Measurements from ENCODE around the gene NCKAP5L.
A peak's percentile ranks its signal among the peaks of the same experiment; 100 is the strongest.

The NCKAP5L gene

GRCh38 chr12:49870501-49871262 lies 42.5 kb upstream of the NCKAP5L start:
- Histone ChIP-seq H3K4me1 (ENCODE audit: control insufficient read depth, insufficient read depth, low read length) (no peaks in the 10 kb centered on the region), H3K27ac (ENCODE audit: low read length) (no peak overlapping the region), H3K9me3 (ENCODE audit: control insufficient read depth, insufficient read depth, low read length) (no peaks in the 10 kb centered on the region), H3K36me3 (ENCODE audit: control insufficient read depth, insufficient read depth, low read length) (no peaks in the 10 kb centered on the region), H3K27me3 (ENCODE audit: control insufficient read depth, insufficient read depth, low read length) (no peaks in the 10 kb centered on the region), H3K4me3 (ENCODE audit: low read length) (no peak overlapping the region)
- WGBS (ENCODE audit: insufficient coverage, insufficient read length), result no CpG with 5 or more reads among the region's 11 CpGs
- DNase-seq (ENCODE audit: low read depth, low spot score), result no peak

GRCh38 chr12:49869816-49870500 lies 41.7 kb upstream of the NCKAP5L start:
- H3K27me3 ChIP-seq (ENCODE audit: control insufficient read depth, insufficient read depth, low read length), result no peaks in the 10 kb centered on the region
- no peaks in the 10 kb centered on the region for H3K4me1 ChIP-seq (ENCODE audit: control insufficient read depth, insufficient read depth, low read length)
- no peak overlapping the region for H3K27ac ChIP-seq (ENCODE audit: low read length)
- WGBS (ENCODE audit: insufficient coverage, insufficient read length), result no CpG with 5 or more reads among the region's 14 CpGs
- H3K9me3 ChIP-seq (ENCODE audit: control insufficient read depth, insufficient read depth, low read length), result no peaks in the 10 kb centered on the region
- H3K36me3 ChIP-seq (ENCODE audit: control insufficient read depth, insufficient read depth, low read length), result no peaks in the 10 kb centered on the region
- DNase-seq (ENCODE audit: low read depth, low spot score), result no peak
- no peak overlapping the region for H3K4me3 ChIP-seq (ENCODE audit: low read length)

DNA sequence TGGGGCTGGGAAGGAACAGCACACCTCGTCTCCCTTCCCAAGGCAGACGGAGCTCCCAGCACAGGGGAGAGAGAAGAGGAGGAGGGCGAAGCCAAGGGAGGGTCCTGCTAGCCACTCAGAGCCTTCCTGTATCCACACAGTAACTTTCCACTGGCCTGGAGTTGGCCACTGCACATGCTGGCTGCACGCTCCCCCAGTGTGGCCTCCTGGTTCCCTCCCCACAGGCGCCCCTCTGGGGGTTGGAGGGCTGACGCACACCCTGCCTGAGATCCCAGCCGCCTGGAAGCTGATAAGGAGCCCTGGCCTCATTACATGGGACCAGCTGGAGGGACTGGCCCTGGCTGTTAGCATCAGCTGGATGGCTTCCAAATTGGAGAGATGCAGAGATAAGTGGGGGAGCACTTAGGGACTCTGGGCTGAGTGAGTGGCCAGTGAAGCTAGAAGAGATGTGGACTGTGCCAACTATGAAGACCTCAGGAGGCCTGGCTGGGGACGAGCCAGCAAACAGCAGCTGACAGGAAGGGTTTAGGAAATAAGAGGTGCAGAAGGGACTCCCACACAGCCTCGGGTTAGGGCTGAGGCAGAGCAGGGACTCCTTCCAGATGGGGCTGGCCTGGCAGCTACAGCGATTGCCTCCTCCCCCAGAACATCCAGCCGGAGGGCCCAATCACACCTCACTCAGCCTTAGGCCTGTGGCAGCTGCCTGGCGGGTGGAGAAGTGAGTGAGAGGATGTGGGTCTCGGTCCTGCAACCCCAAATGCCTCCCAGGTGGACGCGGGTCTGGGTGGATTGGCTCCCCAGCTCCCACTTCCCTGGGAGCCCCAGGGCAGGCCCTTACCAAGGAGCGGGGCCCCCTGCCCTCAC lies 41.0 kb upstream of the NCKAP5L start:
- no peaks in the 10 kb centered on the region for H3K9me3 ChIP-seq (ENCODE audit: control insufficient read depth, insufficient read depth, low read length)
- H3K27ac ChIP-seq (ENCODE audit: low read length), result no peak overlapping the region
- whole genome bisulfite sequencing (ENCODE audit: insufficient coverage, insufficient read length), result no CpG with 5 or more reads among the region's 16 CpGs
- no peaks in the 10 kb centered on the region for H3K27me3 ChIP-seq (ENCODE audit: control insufficient read depth, insufficient read depth, low read length)
- H3K4me3 ChIP-seq (ENCODE audit: low read length), result no peak overlapping the region
- DNase-seq (ENCODE audit: low read depth, low spot score), result no peak
- H3K36me3 ChIP-seq (ENCODE audit: control insufficient read depth, insufficient read depth, low read length), result no peaks in the 10 kb centered on the region
- no peaks in the 10 kb centered on the region for H3K4me1 ChIP-seq (ENCODE audit: control insufficient read depth, insufficient read depth, low read length)

- Histone ChIP-seq H3K4me1 (ENCODE audit: control insufficient read depth, insufficient read depth, low read length) (no peaks in the 10 kb centered on the region), H3K9me3 (ENCODE audit: control insufficient read depth, insufficient read depth, low read length) (no peaks in the 10 kb centered on the region), H3K4me3 (ENCODE audit: low read length) (no peak overlapping the region), H3K27ac (ENCODE audit: low read length) (no peak overlapping the region), H3K36me3 (ENCODE audit: control insufficient read depth, insufficient read depth, low read length) (no peaks in the 10 kb centered on the region), H3K27me3 (ENCODE audit: control insufficient read depth, insufficient read depth, low read length) (no peaks in the 10 kb centered on the region)
- WGBS (ENCODE audit: insufficient coverage, insufficient read length), result no CpG with 5 or more reads among the region's 16 CpGs
- DNase-seq (ENCODE audit: low read depth, low spot score), result no peak
Observed at GRCh38 chr12:49868449-49868848, 40.2 kb upstream of the NCKAP5L start.

DNA sequence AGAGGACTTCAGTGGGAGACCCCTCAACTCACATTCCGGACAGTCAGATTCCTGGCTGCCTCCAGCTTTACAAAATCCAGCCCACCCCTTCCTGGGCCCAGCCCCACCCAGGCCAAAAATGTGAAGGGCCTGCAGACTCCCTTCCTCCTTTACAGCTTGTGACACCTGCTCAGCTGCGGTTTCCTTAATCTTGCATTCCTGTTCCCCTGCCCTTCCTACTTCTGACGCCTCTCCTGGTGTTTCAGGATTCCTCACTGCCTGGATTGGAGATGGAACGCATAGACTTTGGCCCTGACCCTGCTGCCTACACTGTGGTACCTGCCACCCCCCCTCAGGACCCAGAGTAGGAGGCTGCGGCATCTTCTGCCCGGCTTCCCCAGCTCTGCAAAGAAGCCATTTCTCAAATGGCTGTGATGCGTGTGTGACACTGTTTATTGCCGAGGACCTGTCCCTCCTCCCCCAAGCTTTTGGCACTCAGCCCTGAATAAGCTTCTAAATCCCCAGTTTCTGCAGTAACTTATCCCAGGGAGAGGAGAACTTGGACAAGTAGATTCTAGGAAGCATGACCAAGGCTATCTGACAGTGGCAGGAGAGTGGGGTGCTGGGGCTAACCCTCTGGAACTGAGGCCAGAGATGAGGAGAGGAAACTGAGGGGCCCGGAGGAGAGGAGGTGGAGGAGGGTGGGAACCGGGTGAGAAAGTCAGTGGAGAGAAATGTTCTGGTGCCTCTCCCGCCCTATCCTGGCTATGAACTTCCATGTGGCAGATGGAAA lies 39.5 kb upstream of the NCKAP5L start:
- no peak for DNase-seq (ENCODE audit: low read depth, low spot score)
- Histone ChIP-seq H3K4me1 (ENCODE audit: control insufficient read depth, insufficient read depth, low read length) (no peaks in the 10 kb centered on the region), H3K27ac (ENCODE audit: low read length) (no peak overlapping the region)

GRCh38 chr12:49866859-49867569 lies 38.8 kb upstream of the NCKAP5L start:
- DNase-seq (ENCODE audit: low read depth, low spot score), result peak; percentile 54
- no CpG with 5 or more reads among the region's 19 CpGs for WGBS (ENCODE audit: insufficient coverage, insufficient read length)
- no peaks in the 10 kb centered on the region for H3K4me1 ChIP-seq (ENCODE audit: control insufficient read depth, insufficient read depth, low read length)
- H3K36me3 ChIP-seq (ENCODE audit: control insufficient read depth, insufficient read depth, low read length), result no peaks in the 10 kb centered on the region
- no peaks in the 10 kb centered on the region for H3K9me3 ChIP-seq (ENCODE audit: control insufficient read depth, insufficient read depth, low read length)
- no peak overlapping the region for H3K27ac ChIP-seq (ENCODE audit: low read length)
- H3K27me3 ChIP-seq (ENCODE audit: control insufficient read depth, insufficient read depth, low read length), result no peaks in the 10 kb centered on the region
- no peak overlapping the region for H3K4me3 ChIP-seq (ENCODE audit: low read length)

More for the DNA sequence above, 39.5 kb upstream of the NCKAP5L start:
- H3K4me3 ChIP-seq (ENCODE audit: low read length), result no peak overlapping the region
- WGBS (ENCODE audit: insufficient coverage, insufficient read length), result no CpG with 5 or more reads among the region's 11 CpGs
- no peaks in the 10 kb centered on the region for H3K27me3 ChIP-seq (ENCODE audit: control insufficient read depth, insufficient read depth, low read length)
- no peaks in the 10 kb centered on the region for H3K9me3 ChIP-seq (ENCODE audit: control insufficient read depth, insufficient read depth, low read length)
- no peaks in the 10 kb centered on the region for H3K36me3 ChIP-seq (ENCODE audit: control insufficient read depth, insufficient read depth, low read length)

GRCh38 chr12:49865782-49866135 lies 37.5 kb upstream of the NCKAP5L start:
- no peak overlapping the region for H3K27ac ChIP-seq (ENCODE audit: low read length)
- no CpG with 5 or more reads among the region's 8 CpGs for WGBS (ENCODE audit: insufficient coverage, insufficient read length)
- no peaks in the 10 kb centered on the region for H3K4me1 ChIP-seq (ENCODE audit: control insufficient read depth, insufficient read depth, low read length)
- no peak for DNase-seq (ENCODE audit: low read depth, low spot score)
- H3K27me3 ChIP-seq (ENCODE audit: control insufficient read depth, insufficient read depth, low read length), result no peaks in the 10 kb centered on the region
- no peaks in the 10 kb centered on the region for H3K36me3 ChIP-seq (ENCODE audit: control insufficient read depth, insufficient read depth, low read length)
- H3K9me3 ChIP-seq (ENCODE audit: control insufficient read depth, insufficient read depth, low read length), result no peaks in the 10 kb centered on the region
- H3K4me3 ChIP-seq (ENCODE audit: low read length), result no peak overlapping the region

DNA sequence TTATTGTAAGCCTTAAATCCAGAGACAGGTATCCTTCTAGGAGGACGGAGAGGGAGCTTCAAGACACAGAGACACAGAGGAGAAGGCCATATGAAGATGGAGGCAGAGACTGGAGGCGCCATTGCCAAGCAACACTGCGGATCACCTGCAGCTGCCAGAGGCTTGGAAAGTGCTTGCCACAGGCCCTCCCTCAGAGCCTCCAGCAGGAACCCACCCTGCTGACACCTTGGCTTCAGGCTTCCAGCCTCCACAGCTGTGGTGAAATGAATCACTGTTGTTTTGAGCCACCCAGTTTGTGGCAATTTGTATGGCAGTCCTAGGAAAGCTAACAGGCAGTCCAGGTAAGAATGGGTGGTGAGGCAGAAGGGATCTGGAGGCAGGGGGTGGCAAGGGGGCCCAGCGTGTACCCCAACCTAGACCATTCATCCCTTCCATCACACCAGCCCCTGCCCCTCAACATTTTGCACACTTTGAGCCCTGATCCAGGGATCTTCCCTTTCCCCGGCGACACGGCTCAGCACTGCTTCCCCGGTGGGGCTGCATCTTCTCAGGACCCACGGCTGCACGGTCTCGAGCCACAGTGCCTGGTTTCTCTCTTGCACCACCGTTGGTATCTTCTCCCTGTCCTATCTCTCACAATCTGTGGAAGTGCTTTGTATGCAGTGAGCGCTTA lies 37.0 kb upstream of the NCKAP5L start:
- Histone ChIP-seq H3K4me1 (ENCODE audit: control insufficient read depth, insufficient read depth, low read length) (no peaks in the 10 kb centered on the region), H3K27me3 (ENCODE audit: control insufficient read depth, insufficient read depth, low read length) (no peaks in the 10 kb centered on the region), H3K9me3 (ENCODE audit: control insufficient read depth, insufficient read depth, low read length) (no peaks in the 10 kb centered on the region), H3K36me3 (ENCODE audit: control insufficient read depth, insufficient read depth, low read length) (no peaks in the 10 kb centered on the region), H3K4me3 (ENCODE audit: low read length) (no peak overlapping the region), H3K27ac (ENCODE audit: low read length) (no peak overlapping the region)
- WGBS (ENCODE audit: insufficient coverage, insufficient read length), result no CpG with 5 or more reads among the region's 13 CpGs
- no peak for DNase-seq (ENCODE audit: low read depth, low spot score)

DNA sequence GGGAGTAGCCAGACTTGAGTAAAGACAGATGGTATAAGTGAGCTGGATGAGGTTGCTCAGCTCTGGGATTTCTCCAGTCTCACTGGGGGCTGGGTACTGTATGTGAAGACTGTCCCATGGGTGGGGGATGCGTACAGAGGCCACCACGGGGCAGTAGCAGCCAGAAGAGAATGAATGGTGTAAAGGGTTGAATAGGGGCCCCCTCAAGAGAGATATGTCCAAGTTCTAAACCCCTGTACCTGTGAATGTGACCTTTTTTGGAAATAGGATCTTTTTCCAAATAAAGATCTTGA lies 36.5 kb upstream of the NCKAP5L start:
- H3K4me3 ChIP-seq (ENCODE audit: low read length), result no peak overlapping the region
- H3K27me3 ChIP-seq (ENCODE audit: control insufficient read depth, insufficient read depth, low read length), result no peaks in the 10 kb centered on the region
- H3K27ac ChIP-seq (ENCODE audit: low read length), result no peak overlapping the region
- no peak for DNase-seq (ENCODE audit: low read depth, low spot score)
- no peaks in the 10 kb centered on the region for H3K36me3 ChIP-seq (ENCODE audit: control insufficient read depth, insufficient read depth, low read length)
- H3K9me3 ChIP-seq (ENCODE audit: control insufficient read depth, insufficient read depth, low read length), result no peaks in the 10 kb centered on the region
- H3K4me1 ChIP-seq (ENCODE audit: control insufficient read depth, insufficient read depth, low read length), result no peaks in the 10 kb centered on the region
- WGBS (ENCODE audit: insufficient coverage, insufficient read length), result no CpG with 5 or more reads among the region's 2 CpGs

Data from iPS DF 6.9 (cell line).